ENCODE measurements around the gene DDX10.

The DDX10 gene

DNA sequence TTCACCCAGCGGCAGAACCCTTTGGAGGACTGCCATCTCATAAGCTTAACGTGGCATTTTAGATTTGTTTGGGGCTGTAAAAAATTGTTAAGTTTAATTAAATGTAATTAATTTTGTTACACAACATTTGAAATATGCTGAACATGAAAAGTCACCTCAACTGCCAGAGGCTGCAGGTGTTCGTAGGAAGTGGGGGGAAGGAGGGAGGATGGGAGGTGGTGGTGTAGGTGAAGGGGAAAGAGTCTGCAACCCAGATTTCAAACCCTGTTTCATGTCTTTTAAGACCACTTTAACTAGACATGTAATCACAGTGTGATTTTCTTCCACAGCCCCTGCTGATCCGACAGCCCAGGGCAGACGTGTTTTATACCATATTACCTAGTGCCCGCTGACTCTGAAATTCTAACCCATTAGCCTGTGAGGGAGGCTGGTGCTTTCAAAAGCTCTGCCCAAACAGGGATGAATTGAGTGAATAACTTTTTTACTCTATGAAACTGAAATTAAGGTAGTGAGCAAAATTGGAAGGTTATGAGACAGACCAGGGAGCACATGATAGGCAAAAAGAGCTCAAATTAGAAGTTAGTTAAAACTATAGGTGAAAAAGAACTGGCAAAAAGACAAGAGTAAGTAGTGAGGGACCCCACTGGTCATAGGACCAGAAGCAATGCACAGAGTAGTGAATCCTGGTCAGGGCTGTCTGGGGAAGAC, 279.8 kb downstream of the DDX10 start:
- no peak overlapping the region for H3K4me3 ChIP-seq (replicated peaks in 1 of 2; ENCODE audit: low read depth in 2 of 2, low read length in 2 of 2)
- TF ChIP-seq, protein P1, sequence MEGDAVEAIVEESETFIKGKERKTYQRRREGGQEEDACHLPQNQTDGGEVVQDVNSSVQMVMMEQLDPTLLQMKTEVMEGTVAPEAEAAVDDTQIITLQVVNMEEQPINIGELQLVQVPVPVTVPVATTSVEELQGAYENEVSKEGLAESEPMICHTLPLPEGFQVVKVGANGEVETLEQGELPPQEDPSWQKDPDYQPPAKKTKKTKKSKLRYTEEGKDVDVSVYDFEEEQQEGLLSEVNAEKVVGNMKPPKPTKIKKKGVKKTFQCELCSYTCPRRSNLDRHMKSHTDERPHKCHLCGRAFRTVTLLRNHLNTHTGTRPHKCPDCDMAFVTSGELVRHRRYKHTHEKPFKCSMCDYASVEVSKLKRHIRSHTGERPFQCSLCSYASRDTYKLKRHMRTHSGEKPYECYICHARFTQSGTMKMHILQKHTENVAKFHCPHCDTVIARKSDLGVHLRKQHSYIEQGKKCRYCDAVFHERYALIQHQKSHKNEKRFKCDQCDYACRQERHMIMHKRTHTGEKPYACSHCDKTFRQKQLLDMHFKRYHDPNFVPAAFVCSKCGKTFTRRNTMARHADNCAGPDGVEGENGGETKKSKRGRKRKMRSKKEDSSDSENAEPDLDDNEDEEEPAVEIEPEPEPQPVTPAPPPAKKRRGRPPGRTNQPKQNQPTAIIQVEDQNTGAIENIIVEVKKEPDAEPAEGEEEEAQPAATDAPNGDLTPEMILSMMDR (IDR thresholded peaks at IDR 0.05; ENCODE audit: low read depth, low read length), result no peak
- DNase-seq (ENCODE audit: low read depth in 2 of 2), result no peak

DNA sequence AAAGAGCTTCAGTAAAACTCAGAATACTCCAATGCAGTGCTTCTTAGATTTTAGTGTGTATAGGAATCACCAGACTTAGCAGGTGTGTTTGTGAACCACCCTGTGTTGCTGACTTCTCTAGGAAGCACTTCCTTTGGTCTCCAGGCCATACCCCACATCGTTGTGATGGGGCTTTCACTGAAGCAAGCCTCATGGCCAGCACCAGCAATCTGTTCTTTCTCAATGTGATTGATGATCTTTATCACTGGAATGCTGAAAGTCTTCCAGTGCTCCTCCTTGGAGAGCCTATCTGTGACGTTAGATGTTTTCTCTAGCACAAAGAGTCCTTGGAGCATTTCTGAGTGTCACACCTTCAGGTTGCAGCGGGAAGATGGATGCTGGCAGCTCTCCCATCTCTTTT, 280.5 kb downstream of the DDX10 start:
- TF ChIP-seq, protein P1 (IDR thresholded peaks at IDR 0.05; ENCODE audit: low read depth, low read length), result no peak
- no peak for DNase-seq (ENCODE audit: low read depth in 2 of 2)
- no peak overlapping the region for H3K4me3 ChIP-seq (replicated peaks in 1 of 2; ENCODE audit: low read depth in 2 of 2, low read length in 2 of 2)

DNA sequence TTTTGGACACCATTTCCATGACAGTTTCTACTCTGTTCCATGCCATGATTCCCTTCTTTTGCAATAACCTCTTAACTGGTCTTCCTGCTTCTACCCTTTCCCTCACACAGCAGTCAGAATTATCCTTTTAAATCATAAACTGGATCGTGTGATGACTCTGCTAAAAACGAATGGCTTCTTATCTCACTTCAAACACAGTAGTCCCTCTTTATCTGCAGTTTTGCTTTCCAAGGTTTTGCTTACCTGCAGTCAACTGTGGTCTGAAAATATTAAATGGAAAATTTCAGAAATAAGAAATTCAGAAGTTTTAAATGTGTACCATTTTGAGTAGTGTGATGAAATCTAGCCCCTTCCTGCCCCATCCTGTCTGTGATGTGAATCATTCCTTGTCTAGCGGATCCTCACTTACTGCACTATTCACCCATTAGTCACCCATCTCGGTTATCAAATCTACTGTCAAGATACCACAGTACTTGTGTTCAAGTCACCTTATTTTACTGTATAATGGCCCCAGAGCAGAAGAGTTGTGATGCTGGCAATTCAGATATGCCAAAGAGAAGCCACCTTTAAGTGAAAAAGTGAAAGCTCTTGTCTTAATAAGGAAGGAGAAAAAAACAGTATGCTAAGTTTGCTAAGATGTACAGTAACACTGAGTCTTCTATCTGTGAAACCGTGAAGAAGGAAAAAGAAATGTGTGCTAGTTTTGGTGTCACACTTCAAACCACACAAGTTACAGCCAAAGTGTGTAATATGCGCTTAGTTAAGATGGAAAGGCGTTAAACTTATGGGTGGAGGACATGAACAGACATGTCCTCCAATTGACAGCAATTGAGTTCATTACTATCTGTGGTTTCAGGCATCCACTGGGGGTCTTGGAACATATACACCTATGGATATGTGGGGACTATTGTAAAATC, 283.0 kb downstream of the DDX10 start:
- DNase-seq (ENCODE audit: low read depth in 2 of 2), result peak in 1 of 2 donors; percentile 81
- no peak overlapping the region for H3K4me3 ChIP-seq (replicated peaks in 1 of 2; ENCODE audit: low read depth in 2 of 2, low read length in 2 of 2)
- TF ChIP-seq, protein P1 (IDR thresholded peaks at IDR 0.05; ENCODE audit: low read depth, low read length), result no peak

GRCh38 chr11:108958368-108959104, 293.7 kb downstream of the DDX10 start:
- TF ChIP-seq, protein P1 (IDR thresholded peaks at IDR 0.05; ENCODE audit: low read depth, low read length), result no peak
- H3K4me3 ChIP-seq (replicated peaks in 1 of 2; ENCODE audit: low read depth in 2 of 2, low read length in 2 of 2), result no peak overlapping the region
- DNase-seq (ENCODE audit: low read depth in 2 of 2), result peak; percentile 51 to 64

GRCh38 chr11:108959105-108959761, 294.4 kb downstream of the DDX10 start:
- DNase-seq (ENCODE audit: low read depth in 2 of 2), result no peak
- H3K4me3 ChIP-seq (replicated peaks in 1 of 2; ENCODE audit: low read depth in 2 of 2, low read length in 2 of 2), result no peak overlapping the region
- TF ChIP-seq, protein P1 (IDR thresholded peaks at IDR 0.05; ENCODE audit: low read depth, low read length), result no peak

DNA sequence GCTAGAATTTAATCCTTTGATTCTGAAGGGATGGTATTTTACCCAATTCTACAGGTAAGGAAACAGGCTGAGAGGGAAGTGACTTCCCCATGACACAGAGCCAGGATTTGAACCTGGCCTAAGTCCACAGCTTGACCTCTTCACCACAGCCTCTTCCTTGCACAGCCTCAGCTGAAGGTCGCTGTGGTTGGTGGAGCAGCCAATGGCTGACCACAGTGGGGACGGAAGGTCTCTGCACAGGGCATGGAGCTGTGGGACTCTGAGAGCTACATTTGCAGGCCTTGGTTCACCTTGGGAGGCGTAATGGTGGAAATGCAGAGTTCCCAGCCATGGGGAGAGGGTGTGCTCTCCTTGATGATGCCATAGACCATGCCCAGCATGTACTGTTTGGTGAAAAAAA, 295.0 kb downstream of the DDX10 start:
- H3K4me3 ChIP-seq (replicated peaks in 1 of 2; ENCODE audit: low read depth in 2 of 2, low read length in 2 of 2), result no peak overlapping the region
- TF ChIP-seq, protein P1 (IDR thresholded peaks at IDR 0.05; ENCODE audit: low read depth, low read length), result no peak
- DNase-seq (ENCODE audit: low read depth in 2 of 2), result no peak

All from cardiac fibroblast (primary cell).